ENCODE results near the gene STIMATE. TPM values are rescaled to one million over a fixed set of nuclear protein-coding genes. Genes with fewer than 3 reads are reported as not detected.

STIMATE gene
- total RNA-seq, 1 donor, result 15.1 TPM

- no peak for TF ChIP-seq CTCF (IDR thresholded peaks at IDR 0.05; ENCODE audit: insufficient read depth, low read depth, low read length)
- no peak for DNase-seq (ENCODE audit: low read depth)
Observed at GRCh38 chr3:52912885-52913731, 15.8 kb upstream of the STIMATE start.

DNA sequence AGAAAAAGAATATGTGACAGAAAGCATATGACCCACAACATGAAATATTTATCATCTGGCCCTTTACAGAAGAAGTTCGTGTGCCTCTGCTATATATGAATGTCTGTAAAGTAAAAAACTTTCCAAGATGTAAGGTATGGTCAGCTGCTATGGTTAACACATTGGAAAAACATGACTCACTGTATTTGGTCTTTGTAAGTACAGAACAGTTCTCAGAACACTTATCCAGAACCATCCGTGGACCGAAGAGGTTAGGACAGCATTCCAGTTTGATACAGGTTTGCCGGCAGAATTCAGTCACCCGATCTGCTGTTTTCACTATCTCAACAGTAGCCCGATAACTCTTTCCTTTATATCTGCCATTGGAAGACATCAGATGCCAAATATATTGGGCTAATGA is 13.5 kb upstream of the STIMATE start:
- TF ChIP-seq CTCF (IDR thresholded peaks at IDR 0.05; ENCODE audit: insufficient read depth, low read depth, low read length), result no peak
- no peak for DNase-seq (ENCODE audit: low read depth)
- H3K4me3 ChIP-seq (ENCODE audit: low read depth, low read length), result no peak overlapping the region

More at GRCh38 chr3:52912885-52913731, 15.8 kb upstream of the STIMATE start:
- no peak overlapping the region for H3K4me3 ChIP-seq (ENCODE audit: low read depth, low read length)

- TF ChIP-seq CTCF (IDR thresholded peaks at IDR 0.05; ENCODE audit: insufficient read depth, low read depth, low read length), result no peak
- H3K4me3 ChIP-seq (ENCODE audit: low read depth, low read length), result no peak overlapping the region
- no peak for DNase-seq (ENCODE audit: low read depth)
Observed at GRCh38 chr3:52907497-52907896, 10.1 kb upstream of the STIMATE start.

DNA sequence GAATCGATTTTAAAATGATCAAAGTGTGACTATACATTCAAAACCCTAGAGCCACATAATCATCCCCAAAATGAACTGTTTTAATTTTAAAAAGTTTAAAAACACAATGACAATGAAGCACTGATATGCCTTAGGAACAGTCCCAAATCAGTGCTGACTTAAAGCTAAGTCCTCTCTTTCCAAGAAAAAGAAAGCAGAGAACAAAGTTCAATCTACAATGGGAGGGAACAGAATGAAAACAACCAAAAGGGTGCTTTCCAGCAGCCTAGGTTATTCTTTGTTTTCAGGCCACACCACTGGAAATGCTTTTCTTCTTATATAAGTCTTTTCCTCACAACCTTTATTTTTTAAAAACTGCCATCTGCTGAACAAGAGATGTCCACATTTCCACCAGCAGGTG is 7.2 kb upstream of the STIMATE start:
- no peak for TF ChIP-seq CTCF (IDR thresholded peaks at IDR 0.05; ENCODE audit: insufficient read depth, low read depth, low read length)
- DNase-seq (ENCODE audit: low read depth), result no peak
- no peak overlapping the region for H3K4me3 ChIP-seq (ENCODE audit: low read depth, low read length)

DNA sequence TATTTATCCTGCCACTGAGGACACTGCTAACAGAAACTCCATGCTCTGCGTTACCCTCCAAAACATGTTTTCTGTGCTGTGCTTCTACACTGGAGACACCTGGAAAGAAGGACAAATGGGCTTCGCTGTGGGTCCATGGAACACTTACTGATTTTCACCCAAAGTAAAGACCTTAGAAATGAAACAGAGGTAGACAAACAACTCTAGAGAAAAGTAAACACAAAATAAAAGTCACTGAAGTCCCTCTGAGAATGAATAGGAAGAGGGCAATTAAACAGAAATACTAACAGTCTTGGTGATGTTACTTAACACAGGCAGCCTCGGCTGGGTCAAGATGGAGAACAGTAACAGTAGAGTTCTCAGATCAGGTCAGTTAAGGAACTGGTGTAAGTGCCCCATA is 6.7 kb upstream of the STIMATE start:
- no peak for DNase-seq (ENCODE audit: low read depth)
- H3K4me3 ChIP-seq (ENCODE audit: low read depth, low read length), result no peak overlapping the region
- no peak for TF ChIP-seq CTCF (IDR thresholded peaks at IDR 0.05; ENCODE audit: insufficient read depth, low read depth, low read length)

DNA sequence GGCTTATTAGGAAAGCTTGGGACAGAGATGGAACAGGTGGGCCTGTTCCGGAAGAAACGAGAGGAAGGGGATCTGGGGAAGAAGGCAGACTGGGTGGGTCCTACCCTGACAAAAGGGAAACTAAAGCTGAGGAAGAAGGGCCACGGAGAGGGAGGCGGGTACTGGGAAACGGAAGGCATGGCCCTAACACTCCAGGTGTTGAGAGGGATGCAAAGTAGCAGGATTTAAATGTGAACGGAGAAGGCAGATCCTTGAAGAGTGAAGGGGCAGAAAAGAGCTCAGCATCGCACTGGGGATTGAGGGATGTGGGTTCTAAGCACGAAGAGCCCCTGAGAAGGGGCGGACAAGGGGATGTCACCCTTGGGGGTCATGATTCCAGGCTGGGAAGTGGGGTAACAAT is 735 bp downstream of the STIMATE start:
- peak; percentile 8 for DNase-seq (ENCODE audit: low read depth)
- TF ChIP-seq CTCF (IDR thresholded peaks at IDR 0.05; ENCODE audit: insufficient read depth, low read depth, low read length), result no peak
- H3K4me3 ChIP-seq (ENCODE audit: low read depth, low read length), result peak overlapping the region; percentile 84

Data from fibroblast of villous mesenchyme (primary cell).